GM18861 (cell line): ENCODE measurements around the gene KCNQ1.

Experiments
- ATAC-seq: cut with Tn5 transposase; IDR thresholded peaks from one replicate; pipeline ENCODE4 v1.9.1; 2021; ENCODE audit not compliant: unreplicated experiment

Gene KCNQ1

GRCh38 chr11:2690596-2691354 lies 246.0 kb downstream of the KCNQ1 start:
- ATAC-seq = no peak

- no peak for ATAC-seq
Observed at GRCh38 chr11:2691355-2691761, 246.6 kb downstream of the KCNQ1 start.

- no peak for ATAC-seq
Observed at GRCh38 chr11:2691991-2692875, 247.4 kb downstream of the KCNQ1 start.

- ATAC-seq = no peak
Observed at GRCh38 chr11:2693271-2694261, 248.8 kb downstream of the KCNQ1 start.

- ATAC-seq = no peak
Observed at GRCh38 chr11:2694495-2694894, 249.7 kb downstream of the KCNQ1 start.

GRCh38 chr11:2694995-2695939 lies 250.5 kb downstream of the KCNQ1 start:
- no peak for ATAC-seq

GRCh38 chr11:2696455-2696854 lies 251.6 kb downstream of the KCNQ1 start:
- no peak for ATAC-seq

- ATAC-seq = no peak
Observed at GRCh38 chr11:2697866-2698265, 253.1 kb downstream of the KCNQ1 start.

GRCh38 chr11:2698386-2699184 lies 253.8 kb downstream of the KCNQ1 start:
- ATAC-seq = no peak

GRCh38 chr11:2699185-2699530 lies 254.3 kb downstream of the KCNQ1 start:
- no peak for ATAC-seq

- peak; percentile 76 for ATAC-seq
Observed at GRCh38 chr11:2699531-2700414, 255.0 kb downstream of the KCNQ1 start, which contains the start of gene KCNQ1OT1. Gene KCNQ1OT1 (minus strand): TSS chr11:2699994.

- ATAC-seq = no peak
Observed at GRCh38 chr11:2700415-2701211, 255.8 kb downstream of the KCNQ1 start.

- no peak for ATAC-seq
Observed at GRCh38 chr11:2701230-2701629, 256.4 kb downstream of the KCNQ1 start.

GRCh38 chr11:2701898-2702434 lies 257.2 kb downstream of the KCNQ1 start:
- ATAC-seq = no peak

- no peak for ATAC-seq
Observed at GRCh38 chr11:2702771-2703362, 258.1 kb downstream of the KCNQ1 start.

GRCh38 chr11:2703363-2704141 lies 258.7 kb downstream of the KCNQ1 start:
- no peak for ATAC-seq
